ENCODE measurements around the gene AUTS2.

AUTS2 gene

DNA sequence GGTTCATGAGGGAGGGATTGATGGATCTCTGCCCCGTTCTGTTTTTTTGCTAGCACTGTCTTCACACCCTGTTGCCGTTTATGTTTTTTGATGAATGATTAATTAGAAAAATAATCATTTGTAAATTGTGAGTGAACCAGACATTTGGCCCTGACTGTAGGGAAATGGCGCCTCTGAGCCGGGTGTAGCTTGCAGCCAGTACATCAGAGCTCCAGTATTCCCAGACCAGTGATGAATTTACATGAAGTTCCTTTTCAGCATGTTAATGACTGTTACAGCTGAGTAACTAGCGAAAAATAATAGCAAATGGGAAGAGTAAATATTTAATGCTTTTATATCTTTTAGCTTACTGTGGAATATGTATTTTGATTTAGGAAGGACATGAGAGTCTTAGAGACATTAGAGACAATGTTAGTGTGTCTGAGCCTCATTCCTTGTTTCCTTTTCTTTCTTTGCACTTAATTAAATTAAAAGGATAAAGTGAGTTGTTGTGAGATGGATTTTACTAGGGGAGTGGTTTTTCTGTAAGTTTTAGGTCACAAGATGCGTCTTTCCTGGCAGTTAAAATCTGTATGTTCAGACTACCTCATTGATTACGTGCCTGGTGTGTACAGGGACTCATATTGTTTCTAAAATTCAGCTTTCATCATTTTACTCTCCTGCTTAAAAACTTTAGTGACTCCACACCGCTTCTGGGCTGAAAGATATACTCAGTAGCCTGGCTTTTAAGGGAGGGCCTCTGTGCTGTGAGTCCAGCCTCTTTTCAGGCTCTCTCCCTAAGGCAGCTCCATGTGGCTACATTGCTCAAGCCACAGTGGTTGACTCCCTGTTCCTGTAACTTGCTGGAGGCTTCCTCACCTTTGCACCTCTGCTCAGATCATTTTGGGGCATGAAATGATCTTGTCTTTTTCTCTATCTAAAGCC lies 86.4 kb downstream of the AUTS2 start:
- in situ Hi-C loops (cut with MboI; ENCODE audit: low sequenced_read_pairs) = no loop called here

GRCh38 chr7:69685293-69685631 lies 87.0 kb downstream of the AUTS2 start:
- in situ Hi-C loops (cut with MboI; ENCODE audit: low sequenced_read_pairs) = no loop called here

DNA sequence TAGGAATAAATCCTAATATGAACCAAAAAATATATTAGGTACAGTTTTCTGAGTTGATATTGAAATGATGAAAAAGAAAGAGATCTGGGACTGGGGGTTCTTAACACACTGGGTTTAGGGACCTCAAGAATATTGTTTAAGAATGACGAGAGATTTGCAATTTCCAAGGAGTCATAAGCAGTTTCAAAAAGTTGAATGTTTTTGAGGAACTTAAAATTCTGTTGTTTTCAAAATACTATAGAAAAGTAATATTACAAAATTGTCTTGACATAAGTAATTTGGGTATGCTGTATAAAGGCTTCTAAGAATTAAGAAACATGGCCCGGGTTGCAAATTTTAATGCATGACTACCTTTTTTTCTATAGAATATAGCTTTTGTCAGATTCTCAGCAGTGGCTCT lies 88.1 kb downstream of the AUTS2 start:
- in situ Hi-C loops (cut with MboI; ENCODE audit: low sequenced_read_pairs) = no loop called here

- in situ Hi-C loops (cut with MboI; ENCODE audit: low sequenced_read_pairs) = no loop called here
These were observed 89.6 kb downstream of the AUTS2 start for GRCh38 chr7:69687739-69688433.

GRCh38 chr7:69690329-69690728 lies 92.1 kb downstream of the AUTS2 start:
- in situ Hi-C loops (cut with MboI; ENCODE audit: low sequenced_read_pairs) = no loop called here

- in situ Hi-C loops (cut with MboI; ENCODE audit: low sequenced_read_pairs) = no loop called here
These were observed 93.1 kb downstream of the AUTS2 start for GRCh38 chr7:69691327-69691726.

DNA sequence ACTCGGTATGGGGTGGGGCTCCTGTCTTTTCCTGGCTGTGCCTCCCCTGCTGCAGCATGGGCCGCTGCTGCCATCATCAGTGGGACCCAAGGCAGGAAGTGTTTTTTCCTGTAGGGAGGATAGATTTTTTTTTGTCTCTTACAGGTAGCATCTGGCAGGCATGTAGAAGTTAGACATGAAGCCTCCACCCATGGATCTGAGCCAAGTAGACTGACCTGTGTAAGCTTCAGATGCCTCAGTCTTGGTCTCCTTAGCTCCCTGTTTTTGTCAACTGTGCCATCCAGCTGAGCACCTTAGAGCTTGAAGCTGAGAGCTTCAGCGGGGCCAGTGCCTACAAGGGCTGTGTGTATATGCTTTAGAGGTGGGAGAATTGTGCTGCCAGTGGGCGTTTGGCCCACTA lies 93.5 kb downstream of the AUTS2 start:
- in situ Hi-C loops (cut with MboI; ENCODE audit: low sequenced_read_pairs) = no loop called here

- in situ Hi-C loops (cut with MboI; ENCODE audit: low sequenced_read_pairs) = no loop called here
These were observed 94.3 kb downstream of the AUTS2 start for GRCh38 chr7:69692611-69693010.

DNA sequence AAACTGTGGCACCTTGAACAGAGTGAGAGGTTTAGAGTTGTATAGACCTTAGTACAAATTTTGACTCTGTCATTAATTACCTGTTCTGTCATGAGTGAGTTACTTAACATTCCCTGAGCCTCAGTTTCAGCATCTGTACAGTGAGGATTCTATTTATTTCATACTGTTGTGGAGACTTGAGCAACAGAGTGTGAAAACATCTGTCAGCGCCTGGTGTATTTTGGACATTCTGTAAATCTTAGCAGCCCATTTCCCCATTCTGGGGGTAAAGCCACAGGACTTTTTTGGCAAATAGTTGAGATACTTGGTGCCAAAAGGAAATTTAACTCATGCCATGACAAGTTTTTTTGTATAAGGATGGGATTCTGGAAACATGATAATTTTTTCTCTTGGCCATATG lies 94.8 kb downstream of the AUTS2 start:
- in situ Hi-C loops (cut with MboI; ENCODE audit: low sequenced_read_pairs) = no loop called here

DNA sequence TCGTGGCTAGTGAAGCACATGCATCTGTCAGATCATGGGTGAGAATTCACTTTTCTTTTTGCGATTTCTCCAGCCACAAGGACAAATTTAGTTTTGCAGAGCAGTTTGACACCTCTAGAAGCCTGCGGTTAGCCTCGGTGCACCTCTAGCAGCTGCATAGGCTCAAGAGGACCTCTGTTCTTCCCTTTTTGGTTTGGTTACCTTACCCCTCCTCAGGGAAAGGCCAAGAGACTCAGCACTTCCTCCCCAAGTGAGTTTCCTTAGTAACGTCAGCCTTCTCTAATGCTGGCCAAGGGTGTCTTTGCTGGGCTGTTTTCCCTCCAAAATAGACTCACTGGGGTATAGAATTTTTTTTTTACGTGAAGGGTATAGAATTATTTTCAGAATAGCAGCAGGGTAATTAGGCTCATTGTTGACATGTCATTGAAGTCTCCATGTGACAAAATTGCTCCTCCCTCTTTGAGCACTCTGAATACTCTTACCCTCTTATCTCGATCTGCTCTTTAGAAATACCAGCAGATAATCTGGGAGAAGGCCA lies 97.8 kb downstream of the AUTS2 start:
- in situ Hi-C loops (cut with MboI; ENCODE audit: low sequenced_read_pairs) = no loop called here

- in situ Hi-C loops (cut with MboI; ENCODE audit: low sequenced_read_pairs) = no loop called here
These were observed 98.7 kb downstream of the AUTS2 start for GRCh38 chr7:69696686-69697685.

DNA sequence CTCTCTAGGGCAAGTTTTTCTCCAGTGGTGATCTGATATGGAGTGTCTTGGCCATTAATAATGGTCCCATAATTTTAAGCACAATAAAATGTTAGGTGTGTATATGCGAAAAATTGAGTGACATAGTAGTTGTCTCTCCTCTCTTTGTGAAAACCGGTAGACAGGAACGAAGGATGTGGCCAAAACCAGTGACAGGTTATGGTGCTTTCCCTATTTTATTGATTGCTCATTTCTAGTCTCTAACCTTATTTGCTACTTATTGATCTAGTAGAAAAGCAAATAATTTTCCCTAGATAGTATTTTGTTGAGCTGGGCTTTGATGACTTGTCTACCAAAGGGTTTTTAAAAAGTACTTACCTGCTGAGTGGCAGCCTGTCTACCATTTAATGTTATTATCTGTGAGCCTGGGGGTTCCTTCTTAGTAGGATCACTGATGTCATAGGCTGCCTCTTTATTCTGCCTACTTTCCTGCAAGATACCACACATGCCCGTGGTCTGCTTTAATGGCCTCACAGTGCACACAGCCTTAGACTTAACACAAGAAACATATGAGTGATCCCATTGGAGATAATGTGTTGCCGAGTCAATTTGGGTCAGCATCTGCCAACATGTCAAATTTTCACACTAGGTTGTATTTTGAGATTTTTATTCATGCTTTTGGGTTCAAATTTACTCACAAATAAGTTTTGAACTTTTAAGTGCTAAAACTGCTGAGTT lies 100.0 kb downstream of the AUTS2 start:
- in situ Hi-C loops (cut with MboI; ENCODE audit: low sequenced_read_pairs) = no loop called here

GRCh38 chr7:69699931-69700330 lies 101.7 kb downstream of the AUTS2 start:
- in situ Hi-C loops (cut with MboI; ENCODE audit: low sequenced_read_pairs) = no loop called here

- in situ Hi-C loops (cut with MboI; ENCODE audit: low sequenced_read_pairs) = no loop called here
These were observed 102.1 kb downstream of the AUTS2 start for GRCh38 chr7:69700331-69700730.

GRCh38 chr7:69701288-69701687 lies 103.0 kb downstream of the AUTS2 start:
- in situ Hi-C loops (cut with MboI; ENCODE audit: low sequenced_read_pairs) = no loop called here

DNA sequence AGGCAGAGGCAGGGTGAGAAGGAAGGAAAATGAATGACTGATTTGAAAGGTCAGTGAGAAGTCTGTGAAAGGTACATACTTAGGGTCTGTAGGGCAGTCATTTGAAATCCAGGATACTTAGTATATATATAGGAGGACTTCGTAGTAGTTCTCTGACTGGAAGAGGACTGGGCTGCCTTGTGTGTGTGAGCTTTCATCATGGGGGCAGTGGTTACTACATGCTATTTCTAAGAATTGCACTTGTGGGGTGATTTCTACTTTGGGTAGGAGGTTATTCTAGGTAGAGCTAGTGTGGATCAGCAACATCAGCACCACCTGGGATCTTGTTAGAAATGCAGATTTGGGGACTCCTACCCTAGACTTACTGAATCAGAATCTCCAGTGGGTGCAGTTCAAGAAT lies 104.1 kb downstream of the AUTS2 start:
- in situ Hi-C loops (cut with MboI; ENCODE audit: low sequenced_read_pairs) = no loop called here

- in situ Hi-C loops (cut with MboI; ENCODE audit: low sequenced_read_pairs) = no loop called here
These were observed 104.8 kb downstream of the AUTS2 start for GRCh38 chr7:69703099-69703498.

- in situ Hi-C loops (cut with MboI; ENCODE audit: low sequenced_read_pairs) = no loop called here
These were observed 107.8 kb downstream of the AUTS2 start for GRCh38 chr7:69706070-69706469.

DNA sequence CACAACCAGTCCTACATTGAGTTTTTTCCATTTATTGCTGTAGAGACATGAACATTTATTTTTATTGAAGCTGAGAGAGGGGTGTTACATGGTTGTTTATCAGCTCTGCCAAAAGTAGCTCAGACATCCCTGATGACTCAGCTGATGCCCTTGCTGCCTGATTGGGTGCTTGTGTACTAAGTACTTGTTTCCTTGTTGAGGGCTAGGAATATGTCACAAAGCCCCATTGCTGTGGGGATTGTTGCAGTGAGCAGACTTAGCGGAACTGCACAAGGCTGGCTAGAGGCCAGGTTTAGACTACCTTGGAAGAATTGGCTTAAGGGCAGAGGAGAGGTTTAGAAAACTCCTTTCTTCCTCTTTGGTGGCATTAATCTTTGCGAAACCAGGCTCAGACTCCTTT lies 110.6 kb downstream of the AUTS2 start:
- in situ Hi-C loops (cut with MboI; ENCODE audit: low sequenced_read_pairs) = no loop called here

GRCh38 chr7:69710768-69711438 lies 112.6 kb downstream of the AUTS2 start:
- in situ Hi-C loops (cut with MboI; ENCODE audit: low sequenced_read_pairs) = no loop called here

Measured in HL-60/S4 treated with retinoic acid at 250 ng/mL for 4 days and 3 days (cell line).